ENCODE results near the gene VDR. TPM values are rescaled to one million over a fixed set of nuclear protein-coding genes. Genes with fewer than 3 reads are reported as not detected.

VDR gene
- total and polyA plus RNA-seq, 2 experiments from 2014 or later: 3.2 to 4.9 TPM

DNA sequence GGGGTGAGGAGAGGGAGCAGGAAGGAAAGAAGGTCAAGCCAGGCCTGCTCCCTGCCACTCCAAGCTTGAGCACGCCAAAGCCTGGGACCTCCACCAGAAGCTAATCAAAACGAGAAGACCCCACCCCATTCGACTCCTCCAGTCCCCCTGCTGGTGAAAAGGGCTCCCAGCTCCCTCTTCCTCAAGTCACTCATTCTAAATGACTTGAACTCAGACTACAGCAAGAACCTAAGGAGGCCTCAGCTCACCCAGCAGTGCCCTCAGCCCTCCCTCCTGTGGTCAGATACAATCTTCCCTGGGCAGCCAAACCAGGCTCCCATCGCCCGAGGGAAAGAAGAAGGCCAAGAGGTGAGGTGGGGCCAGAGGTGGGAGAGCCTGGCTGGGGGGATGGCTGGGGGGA lies 102.5 kb downstream of the VDR start:
- Histone ChIP-seq H3K27ac (no peak overlapping the region), H3K9me3 (ENCODE audit: low read depth) (no peaks in the 10 kb centered on the region), H3K36me3 (replicated peaks; ENCODE audit: insufficient read depth, low read depth) (no peaks in the 10 kb centered on the region), H3K4me1 (ENCODE audit: insufficient read depth) (peaks cover 19% of the 10 kb centered on the region), H3K4me2 (no peak overlapping the region), H3K27me3 (no peaks in the 10 kb centered on the region), H3K9me2 (replicated peaks; ENCODE audit: insufficient read depth) (no peaks in the 10 kb centered on the region), H2AFZ (no peak overlapping the region), H3K79me2 (peaks cover 74% of the 10 kb centered on the region), H3K4me3 (no peak overlapping the region), H4K20me1 (ENCODE audit: insufficient read depth, poor library complexity, severe bottlenecking) (peaks cover 55% of the 10 kb centered on the region)
- TF ChIP-seq EZH2phosphoT487 (IDR thresholded peaks at IDR 0.05; ENCODE audit: low read depth, severe bottlenecking, unreplicated experiment) (no peak), EZH2 (IDR thresholded peaks at IDR 0.05; ENCODE audit: borderline replicate concordance) (no peak)
- TF ChIP-seq, protein P1, sequence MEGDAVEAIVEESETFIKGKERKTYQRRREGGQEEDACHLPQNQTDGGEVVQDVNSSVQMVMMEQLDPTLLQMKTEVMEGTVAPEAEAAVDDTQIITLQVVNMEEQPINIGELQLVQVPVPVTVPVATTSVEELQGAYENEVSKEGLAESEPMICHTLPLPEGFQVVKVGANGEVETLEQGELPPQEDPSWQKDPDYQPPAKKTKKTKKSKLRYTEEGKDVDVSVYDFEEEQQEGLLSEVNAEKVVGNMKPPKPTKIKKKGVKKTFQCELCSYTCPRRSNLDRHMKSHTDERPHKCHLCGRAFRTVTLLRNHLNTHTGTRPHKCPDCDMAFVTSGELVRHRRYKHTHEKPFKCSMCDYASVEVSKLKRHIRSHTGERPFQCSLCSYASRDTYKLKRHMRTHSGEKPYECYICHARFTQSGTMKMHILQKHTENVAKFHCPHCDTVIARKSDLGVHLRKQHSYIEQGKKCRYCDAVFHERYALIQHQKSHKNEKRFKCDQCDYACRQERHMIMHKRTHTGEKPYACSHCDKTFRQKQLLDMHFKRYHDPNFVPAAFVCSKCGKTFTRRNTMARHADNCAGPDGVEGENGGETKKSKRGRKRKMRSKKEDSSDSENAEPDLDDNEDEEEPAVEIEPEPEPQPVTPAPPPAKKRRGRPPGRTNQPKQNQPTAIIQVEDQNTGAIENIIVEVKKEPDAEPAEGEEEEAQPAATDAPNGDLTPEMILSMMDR (IDR thresholded peaks at IDR 0.05; ENCODE audit: poor library complexity): no peak
- no peak for DNase-seq (ENCODE audit: low spot score)
- 71% methylated on average over 4 of the region's 5 CpGs for WGBS (ENCODE audit: low lambda C conversion rate, missing lambda C conversion rate)

DNA sequence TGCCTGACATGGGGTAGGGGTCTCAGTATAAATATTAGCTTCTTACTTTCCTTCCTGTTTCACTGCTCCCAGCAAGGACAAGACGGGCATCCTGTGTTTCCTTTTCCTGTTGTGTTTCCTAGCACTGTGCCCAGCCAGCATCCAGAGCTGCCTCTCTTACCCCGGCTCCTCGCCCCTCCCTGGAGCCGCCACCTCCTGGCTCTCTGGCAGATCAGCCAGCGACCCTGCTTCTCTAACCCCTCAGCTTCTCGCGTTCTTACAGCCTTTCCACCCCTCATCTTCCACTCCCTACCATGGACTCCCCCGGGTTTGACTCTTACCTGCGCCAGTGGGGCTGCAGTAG lies 102.9 kb downstream of the VDR start:
- WGBS (ENCODE audit: low lambda C conversion rate, missing lambda C conversion rate): 81% methylated on average over 9 of the region's 9 CpGs
- no peak overlapping the region for H3K4me2 ChIP-seq
- no peaks in the 10 kb centered on the region for H3K9me3 ChIP-seq (ENCODE audit: low read depth)
- no peaks in the 10 kb centered on the region for H3K27me3 ChIP-seq
- no peak overlapping the region for H3K27ac ChIP-seq
- DNase-seq (ENCODE audit: low spot score): no peak
- no peak for TF ChIP-seq EZH2phosphoT487 (IDR thresholded peaks at IDR 0.05; ENCODE audit: low read depth, severe bottlenecking, unreplicated experiment)
- TF ChIP-seq, protein P1 (IDR thresholded peaks at IDR 0.05; ENCODE audit: poor library complexity): no peak
- no peak for TF ChIP-seq EZH2 (IDR thresholded peaks at IDR 0.05; ENCODE audit: borderline replicate concordance)
- H3K4me1 ChIP-seq (ENCODE audit: insufficient read depth): peaks cover 15% of the 10 kb centered on the region
- H3K9me2 ChIP-seq (replicated peaks; ENCODE audit: insufficient read depth): no peaks in the 10 kb centered on the region
- H3K4me3 ChIP-seq: no peak overlapping the region
- peaks cover 70% of the 10 kb centered on the region for H3K79me2 ChIP-seq
- no peak overlapping the region for H2AFZ ChIP-seq
- H3K36me3 ChIP-seq (replicated peaks; ENCODE audit: insufficient read depth, low read depth): no peaks in the 10 kb centered on the region
- peaks cover 54% of the 10 kb centered on the region for H4K20me1 ChIP-seq (ENCODE audit: insufficient read depth, poor library complexity, severe bottlenecking)

DNA sequence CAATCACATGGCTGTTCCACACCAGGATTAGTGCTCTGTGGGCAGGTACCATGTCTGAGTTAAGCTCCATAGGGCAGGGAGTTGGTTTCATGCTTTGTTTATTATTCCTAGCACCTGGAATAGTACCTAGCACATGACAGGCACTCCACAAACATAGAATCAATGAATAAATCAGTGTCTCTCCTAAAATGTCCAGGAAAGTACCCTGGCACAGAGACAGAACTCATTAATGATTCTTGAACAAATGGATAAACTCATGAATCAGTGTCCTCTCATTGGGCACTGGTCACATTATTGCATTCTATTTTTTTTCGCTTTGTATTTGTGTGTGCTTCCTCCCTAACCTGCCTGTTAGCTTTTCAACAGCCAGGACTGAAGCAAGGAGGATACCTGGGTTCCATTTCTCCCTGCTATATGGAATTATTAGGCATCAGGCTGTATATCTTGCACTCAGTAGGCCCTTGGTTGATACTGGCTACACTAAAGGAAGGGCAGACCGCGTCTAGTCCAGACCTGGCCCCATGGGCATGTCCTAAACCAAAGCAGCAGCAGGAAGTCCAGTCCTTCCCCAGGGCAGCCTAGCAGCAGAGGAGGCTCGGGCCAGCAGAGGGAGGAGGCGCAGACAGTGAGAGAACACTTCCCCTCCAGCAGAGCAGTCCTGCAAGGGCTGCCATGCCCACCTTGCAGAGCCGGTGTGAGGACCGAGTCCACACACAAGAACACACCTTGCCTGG lies 103.5 kb downstream of the VDR start:
- Histone ChIP-seq H3K4me2 (no peak overlapping the region), H3K4me3 (no peak overlapping the region), H3K36me3 (replicated peaks; ENCODE audit: insufficient read depth, low read depth) (no peaks in the 10 kb centered on the region), H2AFZ (no peak overlapping the region), H3K27ac (no peak overlapping the region), H3K79me2 (peaks cover 65% of the 10 kb centered on the region), H3K4me1 (ENCODE audit: insufficient read depth) (peaks cover 10% of the 10 kb centered on the region), H3K9me3 (ENCODE audit: low read depth) (no peaks in the 10 kb centered on the region), H3K9me2 (replicated peaks; ENCODE audit: insufficient read depth) (no peaks in the 10 kb centered on the region), H4K20me1 (ENCODE audit: insufficient read depth, poor library complexity, severe bottlenecking) (peaks cover 53% of the 10 kb centered on the region), H3K27me3 (no peaks in the 10 kb centered on the region)
- TF ChIP-seq EZH2 (IDR thresholded peaks at IDR 0.05; ENCODE audit: borderline replicate concordance): no peak
- TF ChIP-seq, protein P1 (IDR thresholded peaks at IDR 0.05; ENCODE audit: poor library complexity): no peak
- no peak for TF ChIP-seq EZH2phosphoT487 (IDR thresholded peaks at IDR 0.05; ENCODE audit: low read depth, severe bottlenecking, unreplicated experiment)
- DNase-seq (ENCODE audit: low spot score): no peak
- 78% methylated on average over 7 of the region's 7 CpGs for WGBS (ENCODE audit: low lambda C conversion rate, missing lambda C conversion rate)
